MM.1S (cell line): ENCODE measurements around the gene ZNF85.
"Not testable (repeated sequence)": the region's sequence is repeated elsewhere in the genome, so short reads cannot be mapped to it uniquely, and the experiment has no call there.

Experiments
- DNase-seq: peaks from one replicate; pipeline ENCODE4 v3.0.0-alpha.2; 2015
- H2AFZ ChIP-seq: fragments of 300-600 bp; sonication (generic); 2 replicates; pipeline ENCODE4 v1.6.0; 2016; ENCODE audit warnings: antibody characterized with exemption, low read length
- H3F3A ChIP-seq: fragments of 300-600 bp; sonication (generic); 2 replicates; pipeline ENCODE4 v1.6.1; 2016; ENCODE audit warnings: mild to moderate bottlenecking, antibody characterized with exemption, low read length, moderate library complexity, mixed read lengths; ENCODE audit not compliant: insufficient read depth
- H3K27ac ChIP-seq: fragments of 300-600 bp; sonication (generic); 2 replicates; pipeline ENCODE4 v1.5.1; 2016; ENCODE audit warnings: mild to moderate bottlenecking, low read length
- H3K27me3 ChIP-seq: fragments of 300-600 bp; sonication (generic); replicated peaks from 2 replicates; pipeline ENCODE4 v1.6.0; 2016; ENCODE audit warnings: low read length; ENCODE audit not compliant: insufficient read depth
- H3K36me3 ChIP-seq: fragments of 300-600 bp; sonication (generic); replicated peaks from 2 replicates; pipeline ENCODE4 v1.6.1; 2016; ENCODE audit warnings: mild to moderate bottlenecking, low read length, mixed read lengths; ENCODE audit not compliant: insufficient read depth
- H3K4me1 ChIP-seq: fragments of 300-600 bp; sonication (generic); 2 replicates; pipeline ENCODE4 v1.6.1; 2016; ENCODE audit warnings: low read length, mixed read lengths
- H3K4me2 ChIP-seq: fragments of 300-600 bp; sonication (generic); 2 replicates; pipeline ENCODE4 v1.6.0; 2016; ENCODE audit warnings: low read depth, low read length
- H3K4me3 ChIP-seq: fragments of 300-600 bp; sonication (generic); 2 replicates; pipeline ENCODE4 v1.5.1; 2016; ENCODE audit warnings: low read length, mixed read lengths
- H3K79me2 ChIP-seq: fragments of 300-600 bp; sonication (generic); 2 replicates; pipeline ENCODE4 v1.6.1; 2016; ENCODE audit warnings: mixed run types, low read length, mixed read lengths
- H3K9ac ChIP-seq: fragments of 300-600 bp; sonication (generic); 2 replicates; pipeline ENCODE4 v1.6.1; 2016; ENCODE audit warnings: low read length, mixed read lengths
- H3K9me2 ChIP-seq: fragments of 300-600 bp; sonication (generic); replicated peaks from 2 replicates; pipeline ENCODE4 v1.6.1; 2016; ENCODE audit warnings: mild to moderate bottlenecking, low read length, mixed read lengths; ENCODE audit not compliant: insufficient read depth
- H3K9me3 ChIP-seq: fragments of 300-600 bp; sonication (generic); replicated peaks from 2 replicates; pipeline ENCODE4 v1.6.1; 2016; ENCODE audit warnings: mild to moderate bottlenecking, low read length, mixed read lengths; ENCODE audit not compliant: insufficient read depth
- H4K20me1 ChIP-seq: fragments of 300-600 bp; sonication (generic); 2 replicates; pipeline ENCODE4 v1.6.1; 2016; ENCODE audit warnings: mild to moderate bottlenecking, low read length, moderate library complexity, mixed read lengths; ENCODE audit not compliant: insufficient read depth
- EZH2 ChIP-seq: fragments of 300-600 bp; sonication (generic); optimal IDR thresholded peaks from 2 replicates; pipeline ENCODE3; 2017; ENCODE audit warnings: low read depth, mild to moderate bottlenecking, antibody characterized with exemption, low read length, mixed read lengths
- EZH2phosphoT487 ChIP-seq: fragments of 300-600 bp; sonication (generic); IDR thresholded peaks from 2 replicates; pipeline ENCODE4 v1.6.1; 2018; ENCODE audit warnings: antibody characterized with exemption, low read length
- TF ChIP-seq, protein P1 (sequence below): fragments of 300-600 bp; sonication (generic); IDR thresholded peaks from 2 replicates; pipeline ENCODE4 v1.5.1; 2016; ENCODE audit warnings: antibody characterized with exemption, low read length, mixed read lengths

The ZNF85 gene

DNA sequence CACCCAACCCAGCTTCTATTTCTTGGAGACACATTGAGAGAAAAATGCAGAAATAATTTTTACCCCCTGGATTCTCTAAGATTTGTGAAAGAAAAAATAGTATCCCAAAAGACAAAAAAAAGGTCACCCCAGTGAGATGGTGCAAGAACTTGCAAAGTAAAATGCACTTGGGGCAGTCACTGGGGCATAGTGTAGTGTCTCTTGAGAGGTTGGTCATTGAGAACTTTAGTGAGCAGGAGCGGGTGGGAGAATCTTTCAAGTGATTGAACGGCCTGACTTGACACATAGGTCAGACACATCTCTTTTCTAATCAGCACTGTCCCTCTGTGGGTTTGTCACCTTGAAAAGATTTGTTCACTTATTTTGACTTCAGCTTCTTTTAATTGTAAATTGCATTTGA is 2.4 kb downstream of the ZNF85 start:
- Histone ChIP-seq H3K9me3 (no peaks in the 10 kb centered on the region), H4K20me1 (no peaks in the 10 kb centered on the region), H3K36me3 (no peaks in the 10 kb centered on the region), H3K4me1 (no peaks in the 10 kb centered on the region), H3K27me3 (no peaks in the 10 kb centered on the region), H3K9ac (no peak overlapping the region), H3K27ac (no peak overlapping the region), H3K79me2 (no peaks in the 10 kb centered on the region), H3K4me2 (no peak overlapping the region), H2AFZ (no peak overlapping the region), H3K4me3 (no peak overlapping the region), H3K9me2 (no peaks in the 10 kb centered on the region), H3F3A (no peaks in the 10 kb centered on the region)
- TF ChIP-seq EZH2phosphoT487 (no peak), EZH2 (no peak)
- TF ChIP-seq, protein P1, sequence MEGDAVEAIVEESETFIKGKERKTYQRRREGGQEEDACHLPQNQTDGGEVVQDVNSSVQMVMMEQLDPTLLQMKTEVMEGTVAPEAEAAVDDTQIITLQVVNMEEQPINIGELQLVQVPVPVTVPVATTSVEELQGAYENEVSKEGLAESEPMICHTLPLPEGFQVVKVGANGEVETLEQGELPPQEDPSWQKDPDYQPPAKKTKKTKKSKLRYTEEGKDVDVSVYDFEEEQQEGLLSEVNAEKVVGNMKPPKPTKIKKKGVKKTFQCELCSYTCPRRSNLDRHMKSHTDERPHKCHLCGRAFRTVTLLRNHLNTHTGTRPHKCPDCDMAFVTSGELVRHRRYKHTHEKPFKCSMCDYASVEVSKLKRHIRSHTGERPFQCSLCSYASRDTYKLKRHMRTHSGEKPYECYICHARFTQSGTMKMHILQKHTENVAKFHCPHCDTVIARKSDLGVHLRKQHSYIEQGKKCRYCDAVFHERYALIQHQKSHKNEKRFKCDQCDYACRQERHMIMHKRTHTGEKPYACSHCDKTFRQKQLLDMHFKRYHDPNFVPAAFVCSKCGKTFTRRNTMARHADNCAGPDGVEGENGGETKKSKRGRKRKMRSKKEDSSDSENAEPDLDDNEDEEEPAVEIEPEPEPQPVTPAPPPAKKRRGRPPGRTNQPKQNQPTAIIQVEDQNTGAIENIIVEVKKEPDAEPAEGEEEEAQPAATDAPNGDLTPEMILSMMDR = no peak
- no peak for DNase-seq

DNA sequence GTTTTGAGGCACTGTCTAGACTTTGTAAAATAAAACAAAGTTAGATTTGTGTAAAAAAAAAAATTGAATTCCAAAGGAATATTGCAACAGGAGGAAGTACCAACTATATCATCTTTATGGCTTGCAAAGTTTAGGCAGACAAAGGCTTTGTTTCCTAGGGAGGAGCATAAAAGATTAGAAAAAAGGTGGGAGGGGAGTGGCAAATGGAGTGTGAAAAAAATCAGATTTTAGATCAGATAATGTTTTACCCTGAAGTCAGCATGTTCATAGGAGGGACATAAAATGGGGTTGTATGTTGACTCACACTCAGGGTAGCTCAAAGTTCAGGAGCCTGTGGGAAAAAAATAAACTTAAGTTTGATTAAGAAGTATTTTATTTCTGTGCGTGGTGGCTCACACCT is 3.7 kb downstream of the ZNF85 start:
- Histone ChIP-seq H3K4me3 (no peak overlapping the region), H3K36me3 (no peaks in the 10 kb centered on the region), H3K9me2 (no peaks in the 10 kb centered on the region)

DNA sequence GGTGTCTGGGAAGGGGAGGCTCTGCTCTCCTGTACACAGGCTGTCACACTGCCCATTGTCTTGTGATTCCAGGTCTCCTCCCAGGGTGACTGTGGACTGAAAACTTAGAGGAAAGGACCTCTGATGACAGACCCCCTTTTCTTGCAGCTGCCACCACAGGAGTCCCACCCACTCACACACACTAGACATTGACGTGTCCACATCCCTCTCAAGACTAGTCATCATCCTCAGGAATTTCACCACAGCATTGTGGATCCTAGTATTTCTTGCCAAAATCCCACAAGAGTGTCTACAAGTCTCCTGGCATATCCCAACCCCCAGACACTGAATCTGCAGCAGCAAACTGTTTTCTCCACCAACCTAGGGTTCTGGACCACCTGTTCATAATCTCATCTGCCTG is 5.3 kb downstream of the ZNF85 start:
- no peak overlapping the region for H3K9ac ChIP-seq
- no peak overlapping the region for H3K4me3 ChIP-seq
- H3K36me3 ChIP-seq = no peaks in the 10 kb centered on the region
- H2AFZ ChIP-seq = no peak overlapping the region
- H3K9me2 ChIP-seq = no peaks in the 10 kb centered on the region
- no peaks in the 10 kb centered on the region for H3F3A ChIP-seq
- no peaks in the 10 kb centered on the region for H4K20me1 ChIP-seq
- DNase-seq = no peak
- H3K4me1 ChIP-seq = no peaks in the 10 kb centered on the region
- no peaks in the 10 kb centered on the region for H3K79me2 ChIP-seq
- TF ChIP-seq, protein P1 = no peak
- TF ChIP-seq EZH2phosphoT487 (no peak), EZH2 (no peak)
- H3K27ac ChIP-seq = no peak overlapping the region
- no peaks in the 10 kb centered on the region for H3K27me3 ChIP-seq
- H3K4me2 ChIP-seq = no peak overlapping the region
- H3K9me3 ChIP-seq = no peaks in the 10 kb centered on the region

More for the DNA sequence above, 3.7 kb downstream of the ZNF85 start:
- H3K9me3 ChIP-seq = no peaks in the 10 kb centered on the region
- DNase-seq = no peak
- no peaks in the 10 kb centered on the region for H3F3A ChIP-seq
- H3K79me2 ChIP-seq = no peaks in the 10 kb centered on the region
- no peak overlapping the region for H3K4me2 ChIP-seq
- no peak overlapping the region for H2AFZ ChIP-seq
- H3K27me3 ChIP-seq = no peaks in the 10 kb centered on the region
- H4K20me1 ChIP-seq = no peaks in the 10 kb centered on the region
- no peak overlapping the region for H3K27ac ChIP-seq
- TF ChIP-seq EZH2 = no peak
- TF ChIP-seq EZH2phosphoT487 = no peak
- TF ChIP-seq, protein P1 = no peak
- H3K4me1 ChIP-seq = no peaks in the 10 kb centered on the region
- no peak overlapping the region for H3K9ac ChIP-seq

DNA sequence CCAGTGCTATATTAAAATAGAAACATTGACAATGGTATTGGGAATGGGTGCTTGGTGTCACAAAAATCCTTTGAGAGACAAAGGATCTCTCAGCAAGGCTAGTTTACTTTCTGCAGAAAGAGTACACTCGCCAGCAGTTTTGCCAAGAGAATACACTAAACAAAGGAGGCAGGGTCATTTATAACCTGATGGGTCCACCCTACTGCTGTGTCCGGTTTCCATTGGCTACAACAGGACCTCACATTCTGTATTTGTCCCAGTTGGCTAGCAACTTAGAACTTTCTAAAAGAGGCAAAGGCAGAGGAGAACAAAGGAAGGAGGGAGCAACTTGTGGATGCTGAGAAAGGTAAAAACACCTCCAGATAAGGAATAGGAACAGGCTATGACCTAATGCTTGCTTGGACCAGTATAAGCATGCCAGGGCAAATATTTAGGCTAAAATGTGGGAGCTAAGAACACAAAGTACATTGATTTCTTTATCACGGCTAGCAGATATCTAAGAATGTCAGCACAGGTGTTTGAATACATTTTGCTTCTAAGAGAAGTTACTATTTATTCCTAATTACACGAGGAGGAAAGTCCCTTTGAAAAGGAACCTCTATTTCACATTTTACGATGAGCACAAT is 13.4 kb downstream of the ZNF85 start:
- H3K4me3 ChIP-seq, H2AFZ ChIP-seq, H3K9me2 ChIP-seq, H3K36me3 ChIP-seq, H3K9me3 ChIP-seq, H3K4me2 ChIP-seq, H3K4me1 ChIP-seq, H3K27ac ChIP-seq, H4K20me1 ChIP-seq, H3K27me3 ChIP-seq, H3K79me2 ChIP-seq, H3F3A ChIP-seq, DNase-seq, H3K9ac ChIP-seq: not testable (repeated sequence)

DNA sequence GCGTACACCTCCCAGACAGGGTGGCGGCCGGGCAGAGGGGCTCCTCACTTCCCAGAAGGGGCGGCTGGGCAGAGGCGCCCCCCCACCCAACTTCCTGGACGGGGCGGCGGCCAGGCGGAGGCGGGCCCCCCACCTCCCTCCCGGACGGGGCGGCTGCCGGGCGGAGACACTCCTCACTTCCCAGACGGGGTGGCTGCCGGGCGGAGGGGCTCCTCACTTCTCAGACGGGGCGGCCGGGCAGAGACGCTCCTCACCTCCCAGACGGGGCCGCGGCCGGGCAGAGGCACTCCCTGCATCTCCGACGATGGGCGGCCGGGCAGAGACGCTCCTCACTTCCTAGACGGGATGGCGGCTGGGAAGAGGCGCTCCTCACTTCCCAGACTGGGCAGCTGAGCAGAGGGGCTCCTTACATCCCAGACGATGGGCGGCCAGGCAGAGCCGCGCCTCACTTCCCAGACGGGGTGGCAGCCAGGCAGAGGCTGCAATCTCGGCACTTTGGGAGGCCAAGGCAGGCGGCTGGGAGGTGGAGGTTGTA is 29.6 kb downstream of the ZNF85 start:
- H3K4me2 ChIP-seq, H3K27me3 ChIP-seq, H2AFZ ChIP-seq, H3K79me2 ChIP-seq, H3K9me2 ChIP-seq, H3K36me3 ChIP-seq, H3K9me3 ChIP-seq, H3K4me3 ChIP-seq, H4K20me1 ChIP-seq, H3F3A ChIP-seq, H3K27ac ChIP-seq, DNase-seq, H3K9ac ChIP-seq, H3K4me1 ChIP-seq: not testable (repeated sequence)
